ENCODE data around the gene EFNA1. TPM values are rescaled to one million over a fixed set of nuclear protein-coding genes. Genes with fewer than 3 reads are reported as not detected.
A peak's percentile ranks its signal among the peaks of the same experiment; 100 is the strongest.
"Not testable (repeated sequence)": the region's sequence is repeated elsewhere in the genome, so short reads cannot be mapped to it uniquely, and the experiment has no call there.

Gene EFNA1
- polyA plus RNA-seq, 3 donors = 30.3 to 56.9 (median 32.9) TPM

DNA sequence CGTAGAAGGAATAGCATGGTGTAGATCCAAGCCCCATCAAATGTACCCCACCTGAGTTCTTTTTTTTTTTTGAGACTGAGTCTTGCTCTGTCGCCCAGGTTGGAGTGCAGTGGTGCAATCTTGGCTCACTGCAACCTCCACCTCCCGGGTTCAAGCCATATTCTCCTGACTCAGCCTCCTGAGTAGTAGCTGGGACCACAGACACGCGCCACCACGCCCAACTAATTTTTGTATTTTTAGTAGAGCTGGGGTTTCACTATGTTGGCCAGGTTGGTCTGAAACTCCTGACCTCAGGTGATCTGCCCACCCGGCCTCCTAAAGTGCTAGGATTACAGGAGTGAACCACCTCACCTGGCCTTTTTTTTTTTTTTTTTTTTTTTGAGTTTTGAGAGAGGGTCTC lies 9.6 kb upstream of the EFNA1 start:
- 87 to 97% (median 89%) methylated on average over 7 of the region's 7 CpGs for WGBS, 3 donors

DNA sequence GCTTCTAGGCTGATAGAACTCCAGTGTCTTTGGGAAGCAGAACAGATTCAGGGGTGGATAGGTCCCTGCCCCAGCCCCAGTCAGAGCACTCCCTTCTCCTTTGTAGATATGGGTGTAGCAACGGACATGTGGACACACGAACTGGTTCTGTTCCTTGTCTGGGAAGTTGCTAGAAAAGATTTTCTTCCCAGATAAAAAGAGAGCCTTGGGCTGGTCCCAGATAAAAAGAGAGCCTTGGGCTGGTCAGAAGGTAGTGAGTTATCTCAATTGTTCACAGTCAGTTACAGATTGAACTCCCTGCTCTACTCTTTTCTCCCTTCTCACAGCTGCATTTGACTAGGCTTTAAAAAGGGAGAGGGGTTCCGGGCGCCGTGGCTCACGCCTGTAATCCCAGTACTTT lies 7.4 kb upstream of the EFNA1 start:
- no peak overlapping the region for H3K27ac ChIP-seq (ENCODE audit: low read depth, low read length)
- WGBS, 3 donors = 51 to 70% (median 69%) methylated on average over 6 of the region's 6 CpGs

More for the DNA sequence above, 9.6 kb upstream of the EFNA1 start:
- H3K27ac ChIP-seq (ENCODE audit: low read depth, low read length) = not testable (repeated sequence)

DNA sequence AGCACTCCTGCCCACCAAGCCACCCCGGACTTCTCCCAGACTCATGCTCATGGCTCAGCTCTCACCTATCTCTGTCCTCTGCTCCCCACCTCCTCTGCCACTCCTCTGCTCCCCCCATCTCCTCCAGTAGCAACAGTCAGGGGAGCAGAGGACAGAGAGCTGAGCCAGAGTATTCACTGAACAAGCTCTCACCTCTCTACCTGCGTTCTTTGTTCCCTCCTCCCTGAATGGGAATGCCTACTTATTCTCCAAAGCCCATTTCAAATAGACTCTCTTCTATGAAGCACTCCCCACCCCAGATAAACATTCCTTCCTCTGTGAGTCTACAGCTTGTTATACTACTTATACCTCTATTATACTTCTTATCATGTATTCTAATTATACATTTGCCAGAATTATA lies 6.4 kb upstream of the EFNA1 start:
- H3K27ac ChIP-seq (ENCODE audit: low read depth, low read length) = no peak overlapping the region
- 72 to 87% (median 78%) methylated on average over 2 of the region's 2 CpGs for WGBS, 3 donors

DNA sequence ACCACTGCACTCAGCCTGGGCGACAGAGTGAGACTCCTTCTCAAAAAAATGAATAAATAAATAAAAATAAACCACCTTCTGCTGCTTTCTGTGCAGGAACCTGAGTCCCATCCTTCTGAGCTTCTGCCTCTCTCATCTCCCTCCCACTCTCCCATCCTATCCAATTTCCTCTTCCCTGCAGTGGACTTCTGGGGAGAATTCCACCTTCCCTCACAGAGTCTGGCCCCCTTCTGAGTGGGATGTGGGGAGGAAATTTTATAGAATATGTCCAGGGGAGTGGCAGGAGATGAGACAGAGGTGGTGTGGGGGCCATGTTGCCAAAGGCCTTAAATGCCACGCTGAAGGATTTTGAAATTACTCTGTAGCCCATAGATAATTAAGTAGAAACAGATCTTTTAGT lies 5.4 kb upstream of the EFNA1 start:
- 81 to 88% (median 85%) methylated on average over 2 of the region's 2 CpGs for WGBS, 3 donors
- no peak overlapping the region for H3K27ac ChIP-seq (ENCODE audit: low read depth, low read length)

DNA sequence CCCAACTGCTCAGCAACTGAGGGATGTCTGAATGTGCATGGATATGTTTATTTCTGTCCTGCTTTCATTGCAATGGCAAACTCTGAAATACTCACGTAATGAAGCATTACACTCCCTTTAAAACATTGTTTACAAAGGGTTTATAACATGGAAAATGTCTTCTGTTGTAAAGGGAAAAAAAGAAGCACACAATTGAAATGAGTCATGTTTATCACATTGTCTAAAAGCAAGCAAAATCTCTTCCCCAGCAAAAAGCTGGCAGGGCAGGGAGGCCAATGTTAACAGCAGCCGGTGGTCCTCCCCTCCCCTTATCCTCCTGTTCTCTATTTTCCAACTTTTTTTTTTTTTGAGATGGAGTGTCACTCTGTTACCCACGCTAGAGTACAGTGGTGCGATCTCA lies 3.9 kb upstream of the EFNA1 start:
- WGBS, 3 donors = 68 to 75% (median 70%) methylated on average over 4 of the region's 4 CpGs
- no peak overlapping the region for H3K27ac ChIP-seq (ENCODE audit: low read depth, low read length)

DNA sequence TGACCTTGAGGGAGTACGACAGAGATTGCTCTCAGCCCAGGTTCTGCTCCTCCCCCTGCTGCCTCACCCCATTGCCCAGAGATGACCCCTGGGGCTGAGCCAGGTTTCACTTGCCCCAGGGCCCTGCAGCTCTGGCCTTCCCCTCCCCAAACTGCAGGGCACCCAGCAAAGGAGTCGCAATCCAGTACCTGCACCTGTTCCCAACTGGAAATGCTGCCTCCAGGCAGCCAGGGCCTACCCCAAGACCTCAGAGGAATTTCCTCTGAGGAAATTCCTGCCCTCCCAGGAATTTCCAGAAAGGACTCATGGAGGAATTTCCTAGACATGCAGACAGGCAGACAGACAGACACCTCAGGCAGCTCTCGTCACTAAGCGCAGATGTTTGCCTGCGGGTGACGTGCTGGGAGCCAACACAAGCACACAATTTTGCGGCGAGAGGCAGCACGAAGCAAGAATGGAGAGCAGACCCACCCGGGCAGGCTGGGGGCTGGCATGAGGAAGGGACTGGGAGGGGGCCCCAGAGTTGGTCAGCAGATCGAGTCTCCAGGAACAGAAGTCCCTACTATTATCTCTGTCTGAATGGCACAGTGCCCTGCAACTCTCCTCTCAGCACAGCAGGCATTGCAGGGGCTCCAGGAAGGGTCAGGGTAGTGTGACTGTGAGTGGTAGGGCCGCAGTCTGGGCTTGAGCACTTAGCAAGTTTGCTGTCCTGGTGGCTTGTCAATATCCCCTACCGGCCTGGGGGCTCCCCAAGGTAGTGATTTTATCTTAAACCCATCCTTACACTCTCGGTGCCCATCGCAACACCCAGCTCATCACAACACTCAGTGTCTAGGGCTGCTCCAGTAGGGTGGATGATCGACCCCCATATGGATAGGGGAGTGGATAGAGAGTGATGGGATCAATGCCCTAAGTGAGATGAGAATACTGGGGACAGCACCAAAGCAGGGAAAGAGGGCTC lies 2.9 kb upstream of the EFNA1 start:
- 75 to 82% (median 82%) methylated on average over 16 of the region's 16 CpGs for WGBS, 3 donors

DNA sequence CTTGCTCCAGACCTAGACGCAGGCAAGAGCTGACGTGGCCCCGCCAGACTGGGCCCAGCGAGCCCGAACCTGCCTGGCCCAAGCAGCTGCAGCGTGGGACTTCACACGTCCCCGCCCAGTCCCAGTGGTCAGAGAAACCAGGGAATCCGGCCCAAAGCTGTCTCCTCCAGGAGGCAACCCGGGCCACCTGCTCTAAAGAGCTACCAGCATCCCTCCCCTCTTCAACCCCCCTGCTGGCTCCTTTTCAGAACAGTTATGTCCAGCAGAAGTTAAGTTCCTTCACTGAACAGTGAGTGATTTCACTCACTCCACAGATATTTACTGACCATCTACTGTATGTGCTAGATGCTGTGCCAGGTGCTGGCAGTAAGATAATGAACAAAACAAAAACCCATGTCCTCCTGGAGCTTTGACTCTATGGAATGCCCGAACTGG lies 2.1 kb upstream of the EFNA1 start:
- WGBS, 3 donors = 70 to 83% (median 75%) methylated on average over 11 of the region's 11 CpGs
- no peak overlapping the region for H3K27ac ChIP-seq (ENCODE audit: low read depth, low read length)

More for the DNA sequence above, 2.9 kb upstream of the EFNA1 start:
- H3K27ac ChIP-seq (ENCODE audit: low read depth, low read length) = no peak overlapping the region

DNA sequence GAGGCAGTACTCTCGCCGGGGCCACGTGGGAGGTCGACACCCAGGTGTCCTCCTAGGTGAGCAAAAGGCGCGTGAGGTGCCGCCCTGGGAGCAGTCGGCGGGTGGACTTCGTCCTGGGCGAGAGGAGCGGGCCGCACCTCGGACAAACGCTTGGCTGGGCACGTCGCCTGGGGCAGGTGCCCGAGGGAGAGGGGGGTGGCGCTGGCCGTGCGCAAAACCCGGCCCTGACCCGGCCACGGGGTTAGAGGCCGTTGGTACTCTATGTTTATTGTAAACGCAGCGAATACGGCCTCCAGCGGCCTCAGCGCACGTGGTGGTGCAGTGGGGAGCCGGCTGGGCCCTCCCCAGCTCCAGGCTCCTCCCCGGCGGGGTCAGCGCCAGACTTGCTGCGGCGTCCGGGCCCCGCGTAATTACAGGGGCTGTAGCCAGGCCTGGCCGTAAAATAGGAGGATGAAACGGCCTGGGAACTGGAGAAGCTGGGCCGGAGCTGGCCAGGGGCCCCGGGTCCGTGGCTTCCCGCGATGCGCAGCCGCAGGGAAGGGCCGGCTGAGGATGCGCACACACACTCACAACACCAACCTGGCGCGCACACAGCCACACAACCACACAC lies 1.6 kb upstream of the EFNA1 start:
- peak overlapping the region; percentile 54 for H3K27ac ChIP-seq (ENCODE audit: low read depth, low read length)
- 24 to 39% (median 31%) methylated on average over 43 to 53 of the region's 53 CpGs for WGBS, 3 donors

DNA sequence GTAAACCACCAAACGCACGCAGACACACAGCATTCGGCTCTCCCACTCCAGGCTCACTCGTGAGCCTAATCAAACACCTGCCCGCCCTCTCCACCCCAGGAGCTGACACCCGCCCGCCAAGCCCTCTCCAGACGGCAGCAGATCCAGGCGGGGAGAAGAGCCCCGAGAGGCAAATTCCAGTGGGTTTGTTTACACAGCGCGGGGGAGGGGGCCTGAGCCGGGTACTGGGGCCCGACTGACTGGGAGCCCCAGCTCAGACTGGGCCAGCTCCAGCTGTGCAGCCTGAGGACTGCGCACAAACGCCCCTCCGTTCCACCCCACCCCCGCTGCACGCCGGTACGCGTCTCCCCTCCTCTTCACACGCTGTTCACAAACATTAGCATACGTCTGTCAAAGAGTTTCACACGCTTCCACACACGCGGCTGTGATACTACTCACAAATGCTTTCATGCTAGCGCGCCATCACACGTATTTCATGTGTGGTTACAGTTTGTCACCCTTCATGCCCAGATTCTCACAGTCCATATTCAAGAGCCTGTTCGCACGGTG lies 1.0 kb upstream of the EFNA1 start:
- 4 to 7% (median 6%) methylated on average over 32 of the region's 32 CpGs for WGBS, 3 donors
- H3K27ac ChIP-seq (ENCODE audit: low read depth, low read length) = peak overlapping the region; percentile 54

DNA sequence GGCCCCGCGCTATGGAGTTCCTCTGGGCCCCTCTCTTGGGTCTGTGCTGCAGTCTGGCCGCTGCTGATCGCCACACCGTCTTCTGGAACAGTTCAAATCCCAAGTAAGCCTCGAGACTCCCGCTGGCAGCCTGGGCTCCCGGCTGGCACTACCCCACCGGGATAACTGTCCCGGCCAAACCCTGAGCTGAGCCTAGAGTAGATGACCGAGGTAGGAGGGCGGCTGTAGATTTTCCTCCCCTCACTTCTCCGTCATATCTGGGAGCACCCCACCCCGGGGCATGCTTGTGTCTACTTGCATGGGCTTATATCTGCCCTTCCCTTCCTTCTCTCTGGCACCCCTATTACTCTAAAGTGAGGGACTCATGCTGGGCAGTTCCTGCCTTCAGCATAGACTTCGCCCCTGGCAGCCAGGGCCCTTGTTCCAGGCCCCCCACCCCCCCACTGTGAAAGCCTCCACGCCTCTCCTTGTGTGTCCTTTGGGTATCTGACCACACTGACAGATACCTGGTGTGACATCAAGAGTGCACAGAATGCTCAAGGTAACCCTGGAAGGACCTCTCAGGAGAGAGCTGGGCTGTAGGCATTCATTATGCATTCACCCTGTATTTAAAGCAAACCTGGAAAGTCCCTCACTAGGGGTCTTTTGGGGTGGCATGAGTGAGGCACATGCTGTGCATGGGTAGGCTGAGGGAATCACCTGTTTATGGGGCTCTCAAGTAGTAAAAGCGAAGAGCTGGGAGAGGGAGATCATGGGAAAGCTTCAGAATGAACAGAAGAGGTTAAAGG lies 485 bp downstream of the EFNA1 start:
- WGBS, 3 donors = 2 to 3% (median 3%) methylated on average over 17 of the region's 17 CpGs
- H3K27ac ChIP-seq (ENCODE audit: low read depth, low read length) = no peak overlapping the region

DNA sequence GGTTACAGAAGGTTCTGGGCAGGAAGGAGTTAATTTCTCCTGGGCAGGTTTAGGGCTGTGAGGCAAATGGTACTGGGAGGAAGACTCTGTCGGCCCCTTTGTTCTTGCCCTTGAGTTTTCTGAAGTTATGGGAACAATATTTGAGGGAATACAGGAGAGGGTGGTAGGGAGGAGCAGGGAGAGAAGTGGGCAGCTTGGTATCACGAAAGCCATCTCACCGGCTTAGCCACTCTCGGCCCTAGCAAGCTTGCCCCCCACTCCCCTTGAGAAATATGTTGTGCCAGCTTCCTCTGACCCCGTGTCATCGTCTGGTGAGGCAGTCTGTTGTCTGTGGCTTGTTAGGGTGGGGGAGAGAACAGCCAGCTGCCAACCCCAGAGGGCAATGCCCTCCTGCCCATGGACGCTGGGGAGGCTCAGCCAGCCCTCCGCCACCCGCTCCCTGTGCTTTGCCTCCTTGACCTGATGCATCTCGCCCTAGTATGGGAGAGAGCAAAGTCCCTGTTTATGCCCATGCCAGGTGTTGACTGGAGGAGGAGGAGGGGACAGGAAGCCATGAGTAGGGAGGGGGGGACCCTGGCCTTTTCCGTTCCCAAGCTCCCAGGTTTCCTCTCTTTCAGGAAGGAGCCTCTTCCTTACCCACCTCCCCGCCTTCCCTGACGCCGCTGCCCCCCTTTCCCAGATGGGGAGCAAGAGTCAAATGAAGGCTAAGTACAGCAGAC lies 1.2 kb downstream of the EFNA1 start:
- 2 to 11% (median 10%) methylated on average over 11 to 14 of the region's 14 CpGs for WGBS, 3 donors
- no peak overlapping the region for H3K27ac ChIP-seq (ENCODE audit: low read depth, low read length)

DNA sequence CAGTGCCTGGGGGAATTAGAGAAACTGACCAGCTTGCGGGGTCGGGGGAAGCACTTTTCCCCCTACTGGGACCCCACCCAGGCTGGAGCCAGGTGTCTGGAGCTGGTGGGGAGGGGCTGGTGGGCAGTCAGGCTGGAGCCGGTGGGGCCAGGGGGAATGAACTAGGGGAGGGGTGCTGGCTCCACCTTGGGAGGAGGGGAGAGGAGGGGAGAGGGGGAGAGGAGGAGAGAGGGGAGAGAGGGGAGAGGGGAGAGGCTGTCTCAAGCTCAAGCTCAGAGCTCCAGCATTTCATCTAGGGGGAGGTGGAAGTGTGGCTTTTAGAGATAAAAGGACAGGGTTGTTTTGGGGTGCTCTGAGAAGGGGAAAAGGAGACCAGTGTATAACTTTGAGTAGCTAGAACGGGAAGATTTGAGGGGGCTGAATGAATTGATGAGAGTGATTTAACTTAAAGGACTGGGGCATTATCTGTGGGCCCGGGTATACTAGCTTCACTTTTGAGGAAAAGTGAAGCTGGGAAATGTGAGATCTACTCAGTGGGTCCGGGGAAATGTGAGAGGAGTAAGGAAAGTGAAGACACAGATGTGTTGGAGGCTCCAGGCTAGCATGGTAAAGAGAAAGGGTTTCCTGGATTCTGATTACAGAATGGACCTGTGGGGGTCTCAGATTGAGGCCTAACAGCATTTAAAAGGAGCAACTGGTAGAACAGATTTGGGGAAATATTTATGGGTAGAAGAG lies 2.8 kb downstream of the EFNA1 start:
- 20 to 31% (median 22%) methylated on average over 6 of the region's 6 CpGs for WGBS, 3 donors
- H3K27ac ChIP-seq (ENCODE audit: low read depth, low read length) = no peak overlapping the region

DNA sequence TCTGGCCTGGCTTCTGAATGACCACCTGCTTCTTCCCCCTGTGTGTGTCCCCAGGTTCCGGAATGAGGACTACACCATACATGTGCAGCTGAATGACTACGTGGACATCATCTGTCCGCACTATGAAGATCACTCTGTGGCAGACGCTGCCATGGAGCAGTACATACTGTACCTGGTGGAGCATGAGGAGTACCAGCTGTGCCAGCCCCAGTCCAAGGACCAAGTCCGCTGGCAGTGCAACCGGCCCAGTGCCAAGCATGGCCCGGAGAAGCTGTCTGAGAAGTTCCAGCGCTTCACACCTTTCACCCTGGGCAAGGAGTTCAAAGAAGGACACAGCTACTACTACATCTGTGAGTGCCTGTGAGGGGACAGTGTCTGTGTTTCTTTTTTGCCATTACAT lies 3.6 kb downstream of the EFNA1 start:
- 45 to 79% (median 68%) methylated on average over 8 of the region's 8 CpGs for WGBS, 3 donors
- no peak overlapping the region for H3K27ac ChIP-seq (ENCODE audit: low read depth, low read length)

DNA sequence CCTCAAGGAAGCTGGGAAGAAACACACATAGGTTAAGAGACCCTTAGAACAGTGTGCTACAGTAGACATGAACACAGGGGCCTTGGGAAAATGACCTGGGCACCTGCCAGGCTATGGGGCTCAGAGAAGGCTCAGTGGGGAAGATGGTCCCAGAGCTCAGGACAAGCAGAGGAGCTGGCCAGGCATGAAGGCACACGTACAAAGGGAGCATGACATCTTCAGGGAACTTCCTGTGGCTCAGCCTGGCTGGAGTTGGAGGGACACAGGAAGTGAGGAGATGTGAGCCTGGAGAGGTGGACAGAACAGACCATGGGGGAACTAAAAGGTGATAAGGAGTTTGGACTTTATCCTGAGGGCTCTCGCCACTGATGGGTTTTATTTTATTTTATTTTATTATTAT lies 4.2 kb downstream of the EFNA1 start:
- no peak overlapping the region for H3K27ac ChIP-seq (ENCODE audit: low read depth, low read length)
- WGBS, 3 donors = 51 to 72% (median 57%) methylated on average over 2 of the region's 2 CpGs

DNA sequence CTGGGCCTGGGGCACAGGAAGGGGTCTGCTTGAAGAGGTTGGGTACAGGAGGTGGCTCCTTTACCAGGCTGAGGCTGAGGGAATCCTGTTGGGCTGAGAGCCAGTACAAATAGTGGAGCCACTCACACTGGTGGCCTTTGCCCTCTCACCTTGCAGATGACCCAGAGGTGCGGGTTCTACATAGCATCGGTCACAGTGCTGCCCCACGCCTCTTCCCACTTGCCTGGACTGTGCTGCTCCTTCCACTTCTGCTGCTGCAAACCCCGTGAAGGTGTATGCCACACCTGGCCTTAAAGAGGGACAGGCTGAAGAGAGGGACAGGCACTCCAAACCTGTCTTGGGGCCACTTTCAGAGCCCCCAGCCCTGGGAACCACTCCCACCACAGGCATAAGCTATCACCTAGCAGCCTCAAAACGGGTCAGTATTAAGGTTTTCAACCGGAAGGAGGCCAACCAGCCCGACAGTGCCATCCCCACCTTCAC lies 6.2 kb downstream of the EFNA1 start:
- WGBS, 3 donors = 52 to 78% (median 74%) methylated on average over 7 of the region's 7 CpGs
- no peak overlapping the region for H3K27ac ChIP-seq (ENCODE audit: low read depth, low read length)

DNA sequence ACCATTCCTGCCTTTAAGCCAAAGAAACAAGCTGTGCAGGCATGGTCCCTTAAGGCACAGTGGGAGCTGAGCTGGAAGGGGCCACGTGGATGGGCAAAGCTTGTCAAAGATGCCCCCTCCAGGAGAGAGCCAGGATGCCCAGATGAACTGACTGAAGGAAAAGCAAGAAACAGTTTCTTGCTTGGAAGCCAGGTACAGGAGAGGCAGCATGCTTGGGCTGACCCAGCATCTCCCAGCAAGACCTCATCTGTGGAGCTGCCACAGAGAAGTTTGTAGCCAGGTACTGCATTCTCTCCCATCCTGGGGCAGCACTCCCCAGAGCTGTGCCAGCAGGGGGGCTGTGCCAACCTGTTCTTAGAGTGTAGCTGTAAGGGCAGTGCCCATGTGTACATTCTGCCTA lies 6.6 kb downstream of the EFNA1 start:
- WGBS, 3 donors = 44 to 66% (median 55%) methylated on average over 1 of the region's 1 CpG
- no peak overlapping the region for H3K27ac ChIP-seq (ENCODE audit: low read depth, low read length)

DNA sequence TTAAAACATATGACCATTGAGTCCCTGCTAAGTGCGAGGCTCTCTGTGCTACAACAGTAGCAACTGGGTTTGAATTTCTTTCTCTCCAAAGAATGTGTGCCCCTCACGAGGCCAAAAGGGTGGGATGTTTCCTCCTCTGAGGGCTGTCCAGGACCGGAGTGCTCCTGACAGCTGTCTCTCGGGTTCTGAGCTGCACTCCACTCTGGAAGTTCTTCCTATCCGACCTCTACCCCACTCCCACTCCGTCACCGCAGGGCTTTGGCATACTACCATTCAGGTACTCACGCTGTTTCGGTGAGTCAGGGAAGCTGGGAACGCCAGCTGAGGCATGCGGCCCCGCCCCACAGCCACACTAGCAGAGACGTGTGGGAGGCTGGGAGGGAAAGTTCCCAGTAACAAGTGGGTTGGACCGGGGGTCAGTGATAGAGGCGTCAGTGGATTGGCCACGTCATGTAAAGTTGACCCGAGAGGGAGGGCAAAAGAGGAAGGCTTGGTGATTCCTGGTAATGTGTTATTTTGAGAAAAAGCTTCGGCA lies 7.3 kb downstream of the EFNA1 start:
- peak overlapping the region; percentile 90 for H3K27ac ChIP-seq (ENCODE audit: low read depth, low read length)
- 6 to 9% (median 9%) methylated on average over 18 of the region's 18 CpGs for WGBS, 3 donors
